HEK293 (cell line): Measurements from ENCODE around the gene CTTN.

Source experiments
- CTCF ChIA-PET: fragments of 350-600 bp; formaldehyde crosslinking; extraction: SDS; loops from one replicate; lab custom pipeline; 2021; ENCODE audit warnings: antibody characterized with exemption; lab: Yijun Ruan, JAX
- POLR2A ChIA-PET: fragments of 300-600 bp; formaldehyde crosslinking; extraction: SDS; loops from one replicate; lab custom pipeline; 2020; ENCODE audit warnings: antibody characterized with exemption, inconsistent platforms; lab: Yijun Ruan, JAX
- H3K27ac ChIP-seq: fragments of 200-500 bp; sonication (Bioruptor generic); 2 replicates; pipeline ENCODE4 v1.5.1; 2014; ENCODE audit warnings: low read depth, low read length, control low read depth, inconsistent platforms; ENCODE audit errors: extremely low read depth
- H3K36me3 ChIP-seq, 2 experiments: fragments of 200-500 bp in 1 of 2; sonication (Bioruptor generic) in 1 of 2; 1 replicate in 1 of 2; 2 replicates in 1 of 2; pipeline ENCODE4 v1.5.1; 2014 to 2017; ENCODE audit warnings: inconsistent platforms in 2 of 2, low read length in 2 of 2; ENCODE audit not compliant: control insufficient read depth in 2 of 2, insufficient read depth in 1 of 2
- H3K4me1 ChIP-seq: fragments of 200-500 bp; sonication (Bioruptor generic); 2 replicates; pipeline ENCODE4 v1.5.1; 2014; ENCODE audit warnings: mild to moderate bottlenecking, low read length, inconsistent platforms; ENCODE audit not compliant: control insufficient read depth, insufficient read depth
- H3K4me3 ChIP-seq: 2 replicates; pipeline ENCODE4 v1.5.1; 2011; ENCODE audit warnings: low read depth, mild to moderate bottlenecking, control low read depth, low read length, moderate library complexity
- H3K9me3 ChIP-seq: fragments of 200-500 bp; sonication (Bioruptor generic); 2 replicates; pipeline ENCODE4 v1.5.1; 2014; ENCODE audit warnings: low read depth, low read length, inconsistent platforms; ENCODE audit not compliant: control insufficient read depth, insufficient read depth
- INSM2 ChIP-seq: fragments of 450-650 bp; formaldehyde crosslinking; IDR thresholded peaks from 2 replicates; pipeline ENCODE4 v1.5.1; 2016; ENCODE audit warnings: missing biosample characterization, missing genetic modification characterization
- SETDB1 ChIP-seq: IDR thresholded peaks from one replicate; pipeline ENCODE4 v1.6.1; 2017; ENCODE audit warnings: mild to moderate bottlenecking, low read length, moderate library complexity, mixed read lengths; ENCODE audit not compliant: insufficient read length
- ZBTB10 ChIP-seq: fragments of 450-650 bp; formaldehyde crosslinking; IDR thresholded peaks from 2 replicates; pipeline ENCODE4 v1.5.1; 2016; ENCODE audit warnings: missing biosample characterization, missing genetic modification characterization
- ZBTB17 ChIP-seq: fragments of 450-650 bp; formaldehyde crosslinking; IDR thresholded peaks from 2 replicates; pipeline ENCODE4 v1.5.1; 2016; ENCODE audit warnings: missing biosample characterization, missing genetic modification characterization
- ZNF138 ChIP-seq: fragments of 450-650 bp; formaldehyde crosslinking; IDR thresholded peaks from 2 replicates; pipeline ENCODE4 v1.5.1; 2016; ENCODE audit warnings: missing biosample characterization, missing genetic modification characterization, borderline replicate concordance
- ZNF174 ChIP-seq: fragments of 450-650 bp; formaldehyde crosslinking; IDR thresholded peaks from 2 replicates; pipeline ENCODE4 v1.5.0; 2017; ENCODE audit warnings: missing biosample characterization, mild to moderate bottlenecking, missing genetic modification characterization
- ZNF214 ChIP-seq: fragments of 450-650 bp; formaldehyde crosslinking; IDR thresholded peaks from 2 replicates; pipeline ENCODE4 v1.5.1; 2017; ENCODE audit warnings: missing biosample characterization, mild to moderate bottlenecking, missing genetic modification characterization, borderline replicate concordance
- ZNF223 ChIP-seq: fragments of 450-650 bp; formaldehyde crosslinking; IDR thresholded peaks from 2 replicates; pipeline ENCODE4 v1.5.1; 2016; ENCODE audit warnings: missing biosample characterization, missing genetic modification characterization
- ZNF341 ChIP-seq: fragments of 450-650 bp; formaldehyde crosslinking; IDR thresholded peaks from 2 replicates; pipeline ENCODE4; 2016; ENCODE audit warnings: low read depth, missing biosample characterization, missing genetic modification characterization
- ZNF394 ChIP-seq: fragments of 450-650 bp; formaldehyde crosslinking; IDR thresholded peaks from 2 replicates; pipeline ENCODE4 v1.5.1; 2016; ENCODE audit warnings: missing biosample characterization, missing genetic modification characterization, mild to moderate bottlenecking, moderate library complexity, borderline replicate concordance
- ZNF518A ChIP-seq: fragments of 450-650 bp; formaldehyde crosslinking; conservative IDR thresholded peaks from 2 replicates; pipeline ENCODE4 v1.5.1; 2016; ENCODE audit warnings: low read depth, missing biosample characterization, missing genetic modification characterization
- ZNF544 ChIP-seq: fragments of 450-650 bp; formaldehyde crosslinking; IDR thresholded peaks from 2 replicates; pipeline ENCODE4 v1.5.0; 2017; ENCODE audit warnings: missing biosample characterization, missing genetic modification characterization
- ZNF768 ChIP-seq: fragments of 450-650 bp; formaldehyde crosslinking; IDR thresholded peaks from 2 replicates; pipeline ENCODE4 v1.5.1; 2018; ENCODE audit warnings: missing biosample characterization, mild to moderate bottlenecking, missing genetic modification characterization

CTTN gene

GRCh38 chr11:70472240-70472639, 73.9 kb downstream of the CTTN start (continued):
- TF ChIP-seq ZNF518A (tag by site-specific recombination) (no peak), ZBTB10 (tag by site-specific recombination) (no peak)

- ChIA-PET POLR2A (no interaction called here), CTCF (no interaction called here)
- Histone ChIP-seq H3K36me3 (no peaks in the 10 kb centered on the region), H3K4me1 (no peaks in the 10 kb centered on the region), H3K27ac (no peak overlapping the region), H3K4me3 (no peak overlapping the region), H3K9me3 (no peaks in the 10 kb centered on the region)
- no peak for TF ChIP-seq ZNF138
- TF ChIP-seq ZNF394 (tag by site-specific recombination), result no peak
- no peak for TF ChIP-seq ZNF544
- no peak for TF ChIP-seq ZNF341 (tag by site-specific recombination)
- no peak for TF ChIP-seq ZNF768
- TF ChIP-seq INSM2 (tag by site-specific recombination), result no peak
- no peak for TF ChIP-seq ZNF223 (tag by site-specific recombination)
- no peak for TF ChIP-seq ZBTB17 (tag by site-specific recombination)
- no peak for TF ChIP-seq ZNF174 (tag by site-specific recombination)
- no peak for TF ChIP-seq ZNF214 (tag by site-specific recombination)
- TF ChIP-seq SETDB1, result no peak
These were observed 75.0 kb downstream of the CTTN start for GRCh38 chr11:70473186-70473872.
